NOMO-1 (cell line): Measurements from ENCODE around the gene RSPO3.
"Not testable (repeated sequence)": the region's sequence is repeated elsewhere in the genome, so short reads cannot be mapped to it uniquely, and the experiment has no call there.

Experiments
- DNase-seq, 2 experiments: peaks; one replicate each; lab custom pipeline; 2025; ENCODE audit not compliant: unreplicated experiment in 2 of 2; lab: John Stamatoyannopoulos, UW

The RSPO3 gene

GRCh38 chr6:127199470-127199869 is 81.0 kb downstream of the RSPO3 start:
- peak; percentile 36 to 60 for DNase-seq

DNA sequence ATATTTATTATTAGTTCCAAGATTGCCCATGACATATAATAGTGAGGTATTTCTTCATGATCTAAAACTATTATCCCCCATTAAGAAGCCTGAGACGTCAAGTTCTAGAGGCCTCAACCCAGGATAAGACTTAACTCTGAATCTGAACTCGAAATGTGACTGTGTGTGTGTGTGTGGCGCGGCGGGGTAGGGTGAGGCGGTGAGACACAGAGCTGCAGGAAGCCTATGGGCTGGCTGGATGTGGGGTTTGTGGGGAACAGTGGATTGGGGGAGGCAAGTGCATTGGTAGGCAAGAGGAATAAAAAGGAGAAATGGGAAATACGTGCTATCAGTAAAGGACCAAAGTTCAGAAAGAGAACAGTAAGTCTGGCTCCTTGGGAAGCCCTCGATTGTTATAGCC is 81.6 kb downstream of the RSPO3 start:
- no peak for DNase-seq

DNA sequence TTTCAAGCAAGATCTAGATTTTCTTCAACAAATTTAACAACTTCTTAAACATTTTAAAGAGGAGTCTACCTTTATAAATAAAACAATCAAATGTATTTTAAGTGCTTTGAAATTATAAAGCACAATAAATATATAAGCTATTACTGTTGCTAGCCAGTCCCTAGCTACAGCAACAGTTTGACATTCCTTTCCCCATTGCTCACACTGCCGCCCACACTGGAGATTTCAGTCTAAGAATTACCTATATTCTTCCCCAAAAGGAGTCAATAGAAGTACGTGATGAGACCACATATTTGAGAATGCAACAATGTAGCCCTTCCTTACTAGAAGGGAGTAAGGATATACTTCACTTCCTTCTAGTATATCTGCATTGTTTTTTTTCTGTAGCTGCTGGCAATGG is 82.8 kb downstream of the RSPO3 start:
- DNase-seq: no peak

DNA sequence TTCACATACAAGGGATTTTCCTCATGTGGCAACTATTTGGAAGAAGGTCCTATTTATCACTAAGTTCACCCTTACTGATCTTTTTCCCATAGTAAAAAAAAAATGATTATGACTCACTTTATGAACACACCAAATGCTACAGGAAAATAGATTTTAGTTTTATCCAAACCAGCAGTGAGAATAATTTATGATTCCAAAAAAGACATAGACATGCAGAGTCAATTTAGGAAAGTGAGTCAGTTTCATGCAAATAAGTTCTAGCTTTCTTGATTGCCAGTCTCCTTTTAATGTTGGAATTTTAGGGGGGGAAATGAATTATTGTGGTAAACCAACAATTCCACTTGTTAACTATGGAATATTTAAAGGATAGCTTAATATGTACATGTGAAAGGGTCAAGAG is 84.2 kb downstream of the RSPO3 start:
- DNase-seq: no peak

DNA sequence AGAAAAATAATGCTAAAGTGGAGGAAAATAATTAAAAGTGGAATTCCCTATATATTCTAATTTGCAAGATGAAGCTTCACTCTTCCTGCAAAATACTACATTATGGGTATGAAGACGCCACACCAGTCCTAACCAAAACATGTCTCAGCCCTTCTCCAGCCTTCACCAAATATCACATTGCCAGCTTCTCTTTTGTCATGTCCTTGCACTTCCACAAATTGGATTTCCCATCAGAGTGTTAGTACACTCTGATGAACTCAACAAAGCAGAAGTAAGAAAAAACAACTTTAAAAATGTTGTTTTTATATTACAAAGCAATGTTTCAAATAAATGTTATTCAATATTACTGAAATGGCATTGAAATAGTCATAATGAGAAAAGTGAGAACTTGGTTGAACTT is 85.8 kb downstream of the RSPO3 start:
- peak; percentile 45 to 52 for DNase-seq

- no peak for DNase-seq
Observed at GRCh38 chr6:127205036-127205435, 86.6 kb downstream of the RSPO3 start.

- no peak for DNase-seq
Observed at GRCh38 chr6:127206531-127207095, 88.1 kb downstream of the RSPO3 start.

GRCh38 chr6:127207591-127208120 is 89.2 kb downstream of the RSPO3 start:
- no peak for DNase-seq

DNA sequence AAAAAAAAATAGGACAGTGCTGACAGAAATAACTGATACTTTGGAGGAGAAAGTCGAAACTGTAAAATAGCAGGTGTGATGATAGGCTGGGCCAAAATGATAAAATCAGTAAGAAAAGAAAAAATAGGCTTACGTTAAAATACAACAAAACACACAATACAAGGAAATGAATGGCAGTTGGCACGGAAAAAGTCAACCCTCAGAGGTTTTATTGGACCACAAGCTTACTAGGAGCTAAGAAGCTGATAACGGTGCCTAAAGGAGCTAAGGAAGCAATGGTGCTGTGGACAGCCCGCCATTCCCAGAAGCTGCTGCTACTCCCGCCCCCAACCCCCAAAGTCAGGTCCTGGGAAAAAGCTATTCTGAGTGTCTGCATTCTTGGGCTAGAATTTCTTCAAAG is 92.3 kb downstream of the RSPO3 start:
- DNase-seq: no peak

GRCh38 chr6:127212376-127212775 is 93.9 kb downstream of the RSPO3 start:
- no peak for DNase-seq

DNA sequence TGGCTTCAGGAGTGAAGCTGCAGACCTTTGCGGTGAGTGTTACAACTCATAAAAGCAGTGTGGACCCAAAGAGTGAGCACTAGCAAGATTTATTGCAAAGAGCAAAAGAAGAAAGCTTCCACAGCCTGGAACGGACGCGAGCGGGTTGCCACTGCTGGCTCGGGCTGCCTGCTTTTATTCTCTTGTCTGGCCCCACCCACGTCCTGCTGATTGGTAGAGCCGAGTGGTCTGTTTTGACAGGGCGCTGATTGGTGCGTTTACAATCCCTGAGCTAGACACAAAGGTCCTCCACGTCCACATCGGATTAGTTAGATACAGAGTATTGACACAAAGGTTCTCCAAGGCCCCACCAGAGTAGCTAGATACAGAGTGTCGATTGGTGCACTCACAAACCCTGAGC is 95.6 kb downstream of the RSPO3 start:
- DNase-seq: not testable (repeated sequence)

GRCh38 chr6:127214531-127214930 is 96.1 kb downstream of the RSPO3 start:
- DNase-seq: not testable (repeated sequence)

- DNase-seq: no peak
Observed at GRCh38 chr6:127215931-127216330, 97.5 kb downstream of the RSPO3 start.

- DNase-seq: no peak
Observed at GRCh38 chr6:127216810-127217789, 98.6 kb downstream of the RSPO3 start.

- no peak for DNase-seq
Observed at GRCh38 chr6:127219869-127220268, 101.4 kb downstream of the RSPO3 start.

DNA sequence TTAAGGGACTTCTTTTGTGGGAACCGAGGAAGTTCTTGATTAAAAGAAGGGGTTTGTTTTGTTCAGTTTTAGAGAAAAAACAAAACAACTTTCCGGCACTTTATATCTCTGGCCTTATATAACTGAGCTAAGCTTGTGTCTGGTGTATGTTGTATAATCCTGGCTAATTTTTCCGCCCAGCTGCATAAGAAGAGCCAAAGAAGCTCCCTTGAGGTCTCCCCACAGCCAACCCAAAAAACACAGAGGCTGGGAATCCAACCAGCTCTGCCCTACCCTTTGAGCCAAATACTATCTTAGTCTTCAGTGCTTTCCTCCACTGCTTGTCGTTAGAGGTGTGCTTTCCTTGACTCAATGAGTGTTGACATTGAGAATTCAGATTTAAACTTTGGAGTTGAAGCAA is 102.7 kb downstream of the RSPO3 start:
- DNase-seq: no peak

- no peak for DNase-seq
Observed at GRCh38 chr6:127222418-127222817, 103.9 kb downstream of the RSPO3 start.

DNA sequence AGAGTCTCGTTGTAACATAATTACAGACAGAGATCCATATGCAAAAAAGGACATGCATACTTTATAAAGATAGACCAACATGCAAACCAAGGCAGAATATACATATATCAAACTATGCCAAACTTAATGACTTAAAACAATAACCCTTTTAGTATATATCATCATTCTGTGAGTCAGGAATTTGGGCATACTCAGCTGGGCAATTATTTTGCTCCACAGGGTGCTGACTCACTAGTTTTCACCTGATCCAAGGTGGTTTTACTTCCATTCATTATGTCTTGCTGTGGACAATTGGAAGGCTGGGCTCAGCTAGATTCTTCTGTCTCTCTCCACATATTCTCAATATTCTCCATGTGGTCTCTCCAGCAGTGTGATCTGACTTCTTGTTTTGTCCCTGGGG is 107.0 kb downstream of the RSPO3 start:
- no peak for DNase-seq

DNA sequence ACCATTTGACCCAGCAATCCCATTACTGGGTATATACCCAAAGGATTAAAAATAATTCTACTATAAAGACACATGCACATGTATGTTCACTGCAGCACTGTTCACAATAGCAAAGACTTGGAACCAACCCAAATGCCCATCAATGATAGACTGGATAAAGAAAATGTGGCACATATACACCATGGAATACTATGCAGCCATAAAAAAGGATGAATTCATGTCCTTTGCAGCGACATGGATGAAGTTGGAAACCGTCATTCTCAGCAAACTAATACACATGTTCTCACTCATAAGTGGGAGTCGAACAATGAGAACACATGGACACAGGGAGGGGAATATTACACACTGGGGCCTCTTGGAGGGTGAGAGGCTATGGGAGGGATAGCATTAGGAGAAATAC is 115.3 kb downstream of the RSPO3 start:
- DNase-seq: not testable (repeated sequence)

DNA sequence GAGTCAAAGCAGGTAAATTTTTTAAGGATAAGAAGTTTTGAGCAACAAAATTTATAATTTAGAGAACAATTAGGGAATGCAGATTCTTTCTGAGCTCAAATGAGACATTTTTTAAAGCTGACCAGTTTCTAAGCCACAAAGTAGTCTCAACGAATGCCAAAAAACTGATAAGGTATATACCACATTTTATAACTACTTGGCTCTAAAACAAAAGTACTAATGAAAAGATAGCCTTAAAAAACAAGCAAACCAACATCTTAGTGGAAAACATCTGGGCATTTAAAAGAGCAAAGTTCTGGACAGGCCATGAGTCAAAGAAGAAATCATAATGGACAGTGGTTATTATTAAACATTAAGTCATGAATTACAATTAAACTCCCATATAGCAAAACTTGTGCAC is 125.0 kb downstream of the RSPO3 start:
- DNase-seq: no peak
